Measurements from ENCODE around the gene IL17RC. TPM values are rescaled to one million over a fixed set of nuclear protein-coding genes. Genes with fewer than 3 reads are reported as not detected.
"Not testable (repeated sequence)": the region's sequence is repeated elsewhere in the genome, so short reads cannot be mapped to it uniquely, and the experiment has no call there.

IL17RC gene
- total RNA-seq, 1 donor from 2014 or later = 36.0 TPM

GRCh38 chr3:9890249-9891071 lies 26.4 kb upstream of the IL17RC start, which contains the start of gene JAGN1:
TSS of gene JAGN1 (plus strand) at chr3:9890610. CDS start at chr3:9890723, 113 bp downstream.
- intact Hi-C loops (cut with micrococcal nuclease) = no loop called here
- DNase-seq (peak; percentile 93), ATAC-seq (peak; percentile 99)

- DNase-seq (no peak), ATAC-seq (no peak)
- intact Hi-C loops (cut with micrococcal nuclease) = no loop called here
Observed at GRCh38 chr3:9891072-9891622, 25.8 kb upstream of the IL17RC start.

GRCh38 chr3:9893739-9894138 lies 23.2 kb upstream of the IL17RC start:
- intact Hi-C loops (cut with micrococcal nuclease) = no loop called here
- no peak for ATAC-seq
- no peak for DNase-seq

GRCh38 chr3:9895715-9896114 lies 21.2 kb upstream of the IL17RC start:
- ATAC-seq; intact Hi-C loops (cut with micrococcal nuclease); DNase-seq: not testable (repeated sequence)

GRCh38 chr3:9896755-9897407 lies 20.0 kb upstream of the IL17RC start:
- ATAC-seq; DNase-seq; intact Hi-C loops (cut with micrococcal nuclease): not testable (repeated sequence)

GRCh38 chr3:9897408-9898372 lies 19.2 kb upstream of the IL17RC start:
- intact Hi-C loops (cut with micrococcal nuclease) = no loop called here
- ATAC-seq (no peak), DNase-seq (no peak)

- no peak for ATAC-seq
Observed at GRCh38 chr3:9898467-9899241, 18.2 kb upstream of the IL17RC start.

GRCh38 chr3:9899289-9899791 lies 17.6 kb upstream of the IL17RC start:
- intact Hi-C loops (cut with micrococcal nuclease) = no loop called here
- ATAC-seq (no peak), DNase-seq (no peak)

More at GRCh38 chr3:9898467-9899241, 18.2 kb upstream of the IL17RC start:
- intact Hi-C loops (cut with micrococcal nuclease) = no loop called here
- no peak for DNase-seq

GRCh38 chr3:9900965-9901415 lies 15.9 kb upstream of the IL17RC start:
- intact Hi-C loops (cut with micrococcal nuclease); ATAC-seq; DNase-seq: not testable (repeated sequence)

GRCh38 chr3:9901967-9902366 lies 14.9 kb upstream of the IL17RC start:
- ATAC-seq (no peak), DNase-seq (no peak)
- intact Hi-C loops (cut with micrococcal nuclease) = no loop called here

- DNase-seq (no peak), ATAC-seq (no peak)
- intact Hi-C loops (cut with micrococcal nuclease) = no loop called here
Observed at GRCh38 chr3:9902372-9903237, 14.3 kb upstream of the IL17RC start, which contains the start of gene IL17RE. TSS of gene IL17RE (plus strand) at chr3:9902848. CDS start at chr3:9902933, 85 bp downstream.

- DNase-seq (no peak), ATAC-seq (peak; percentile 20)
- intact Hi-C loops (cut with micrococcal nuclease) = no loop called here
Observed at GRCh38 chr3:9903238-9903624, 13.7 kb upstream of the IL17RC start.

GRCh38 chr3:9903904-9904303 lies 13.0 kb upstream of the IL17RC start:
- intact Hi-C loops (cut with micrococcal nuclease) = no loop called here
- ATAC-seq (no peak), DNase-seq (no peak)

- intact Hi-C loops (cut with micrococcal nuclease) = no loop called here
- no peak for DNase-seq
- ATAC-seq = no peak
Observed at GRCh38 chr3:9906480-9906879, 10.4 kb upstream of the IL17RC start.

- no peak for ATAC-seq
- no peak for DNase-seq
- intact Hi-C loops (cut with micrococcal nuclease) = no loop called here
Observed at GRCh38 chr3:9908286-9908685, 8.6 kb upstream of the IL17RC start.

- intact Hi-C loops (cut with micrococcal nuclease) = no loop called here
- ATAC-seq (no peak), DNase-seq (no peak)
Observed at GRCh38 chr3:9909221-9910013, 7.5 kb upstream of the IL17RC start.
